NOMO-1 (cell line): ENCODE data around the gene LMF1.

ENCODE experiments used
- DNase-seq, 2 experiments: peaks; one replicate each; lab custom pipeline; 2025; ENCODE audit not compliant: unreplicated experiment in 2 of 2; lab: John Stamatoyannopoulos, UW

LMF1 gene

DNA sequence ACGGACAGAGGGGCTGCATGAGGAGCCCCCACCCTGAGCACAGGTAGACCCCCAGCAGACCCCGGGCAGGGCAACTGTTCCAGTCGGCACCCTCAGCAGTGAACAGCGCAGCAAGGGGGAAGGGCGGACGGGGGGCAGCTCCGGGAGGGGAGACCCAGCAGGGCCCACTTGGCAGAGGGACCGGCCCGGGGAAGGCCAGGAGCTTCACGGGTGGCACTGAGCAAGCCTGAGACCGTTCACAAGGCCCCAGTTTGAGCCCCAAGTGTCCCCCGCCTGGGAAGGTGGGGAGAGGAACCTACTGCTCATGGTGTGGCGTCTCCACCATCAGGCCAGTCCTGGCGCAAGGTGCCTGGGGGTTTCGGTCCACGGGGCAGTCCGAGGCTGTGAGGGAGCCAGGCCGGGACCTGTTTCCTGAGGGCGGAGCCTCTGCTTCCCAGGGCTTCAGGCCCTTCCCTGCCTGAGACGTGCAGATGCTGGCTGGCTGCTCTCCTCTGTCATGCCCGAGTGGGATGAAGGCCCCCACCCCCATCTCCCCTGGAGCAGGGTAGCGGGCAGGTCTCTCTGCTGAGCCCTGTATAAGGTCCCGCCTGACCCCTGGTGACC lies 115.9 kb downstream of the LMF1 start:
- DNase-seq, result no peak

DNA sequence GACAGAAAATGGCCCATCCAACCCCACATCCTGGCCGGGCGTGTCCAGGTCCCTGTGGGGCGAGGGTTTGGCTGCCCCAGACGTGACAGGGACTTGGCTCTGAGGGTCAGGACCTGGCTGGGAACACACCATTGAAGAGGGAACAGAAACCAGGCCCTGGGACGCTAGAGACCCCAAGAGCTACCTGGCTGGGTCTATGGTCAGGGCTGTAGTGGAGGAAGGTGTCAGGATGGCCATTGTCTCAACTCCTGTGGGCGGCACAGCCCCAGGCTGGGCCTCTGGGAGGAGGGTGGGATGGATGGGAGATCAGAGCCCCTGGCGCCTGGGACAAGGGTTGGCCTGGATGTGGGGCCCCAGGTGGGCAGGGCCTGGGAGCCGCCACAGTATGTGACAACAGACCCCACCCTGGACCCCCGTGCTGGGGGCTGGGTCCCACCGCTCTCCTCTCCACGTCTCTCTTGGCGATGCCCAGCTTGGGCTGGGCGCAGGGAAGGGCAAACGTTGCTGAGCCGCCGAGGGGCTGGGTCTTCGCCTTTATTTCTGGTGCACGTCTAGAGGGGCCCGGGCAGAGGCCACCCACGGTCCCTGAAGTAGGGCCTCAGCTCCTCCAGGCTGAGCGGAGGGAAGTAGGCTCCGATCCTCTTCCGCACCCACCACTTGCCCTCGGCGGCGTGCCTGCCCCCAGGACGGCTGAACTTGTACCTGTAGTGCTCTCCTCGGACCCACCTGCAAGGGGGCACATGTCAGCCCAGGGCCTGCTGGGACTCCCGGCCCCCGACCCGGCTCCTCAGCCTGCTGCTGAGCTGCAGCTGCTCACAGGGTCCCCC lies 116.6 kb downstream of the LMF1 start:
- DNase-seq, result no peak

DNA sequence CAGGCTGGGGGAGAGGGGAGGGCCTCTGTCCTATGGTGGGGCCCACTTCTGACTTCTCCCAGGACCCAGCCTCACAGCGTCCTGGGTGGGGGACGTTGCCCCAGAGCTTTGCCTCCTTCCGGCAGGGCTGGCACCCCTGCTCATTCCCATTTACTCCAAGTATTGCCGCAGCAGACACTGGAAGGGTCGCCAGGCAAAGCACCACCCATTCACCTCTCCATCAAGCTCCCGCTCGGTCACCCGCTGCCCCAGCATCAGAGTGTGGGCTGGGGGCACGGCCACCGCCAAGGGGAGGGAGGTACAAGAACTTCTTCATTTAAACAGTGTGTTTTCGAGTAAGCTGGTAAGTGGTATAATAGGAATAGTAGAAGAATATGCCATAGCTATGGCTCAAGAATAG lies 117.5 kb downstream of the LMF1 start:
- no peak for DNase-seq

DNA sequence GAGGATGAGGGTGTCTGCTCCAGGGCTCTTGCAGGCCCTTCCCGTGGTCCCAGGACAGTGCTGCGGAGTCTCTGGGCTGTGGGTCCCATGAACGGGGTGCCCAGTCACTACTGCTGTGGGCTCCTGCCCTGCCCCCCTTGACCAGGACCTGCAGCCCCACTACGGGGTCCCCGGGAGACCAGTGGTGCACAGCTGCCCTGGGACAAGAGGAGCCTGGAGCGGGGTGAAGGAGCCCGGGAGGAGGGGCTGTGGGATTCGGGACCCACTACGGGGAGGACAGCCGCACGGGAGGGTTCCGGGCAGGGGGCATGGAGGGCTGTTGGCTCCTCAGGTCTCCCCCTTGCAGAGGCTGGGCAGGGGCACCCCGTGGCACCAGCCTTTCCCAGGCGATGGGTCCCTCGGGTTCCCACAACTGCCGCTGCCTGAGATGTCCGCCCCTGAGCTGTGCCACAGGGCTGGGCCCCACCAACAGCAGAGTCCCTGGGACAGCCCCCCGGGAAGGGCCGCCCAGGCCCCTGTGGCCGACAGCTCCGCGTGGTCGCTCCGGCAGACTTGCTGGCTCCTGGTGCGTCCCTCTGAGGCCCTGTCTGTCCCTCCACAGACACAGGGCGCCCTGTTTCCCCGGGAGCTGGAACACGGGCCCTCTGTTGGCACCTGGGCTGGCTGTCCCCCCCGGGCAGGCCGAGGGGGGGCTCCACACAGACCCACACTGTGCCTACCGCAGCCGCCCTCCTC lies 118.2 kb downstream of the LMF1 start:
- DNase-seq, result no peak

DNA sequence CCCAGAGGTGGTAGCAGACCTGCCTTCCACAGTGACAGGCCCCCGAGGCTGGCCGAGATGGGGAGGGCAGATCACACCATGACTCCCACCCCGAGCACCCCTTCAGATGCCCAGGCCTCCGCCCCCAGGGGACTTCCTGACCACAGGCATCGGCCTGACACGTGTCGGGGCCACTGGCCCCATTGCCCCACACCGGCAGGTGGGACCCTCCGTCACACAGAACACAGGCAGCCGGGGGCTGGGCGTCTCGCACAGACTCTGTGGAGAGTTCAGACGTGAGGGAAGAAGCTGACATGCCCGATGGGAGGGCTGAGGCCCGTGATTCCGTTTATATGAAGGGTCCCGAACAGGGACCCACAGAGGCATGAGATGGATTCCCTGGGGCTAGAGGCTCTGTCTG lies 118.9 kb downstream of the LMF1 start:
- DNase-seq, result no peak

DNA sequence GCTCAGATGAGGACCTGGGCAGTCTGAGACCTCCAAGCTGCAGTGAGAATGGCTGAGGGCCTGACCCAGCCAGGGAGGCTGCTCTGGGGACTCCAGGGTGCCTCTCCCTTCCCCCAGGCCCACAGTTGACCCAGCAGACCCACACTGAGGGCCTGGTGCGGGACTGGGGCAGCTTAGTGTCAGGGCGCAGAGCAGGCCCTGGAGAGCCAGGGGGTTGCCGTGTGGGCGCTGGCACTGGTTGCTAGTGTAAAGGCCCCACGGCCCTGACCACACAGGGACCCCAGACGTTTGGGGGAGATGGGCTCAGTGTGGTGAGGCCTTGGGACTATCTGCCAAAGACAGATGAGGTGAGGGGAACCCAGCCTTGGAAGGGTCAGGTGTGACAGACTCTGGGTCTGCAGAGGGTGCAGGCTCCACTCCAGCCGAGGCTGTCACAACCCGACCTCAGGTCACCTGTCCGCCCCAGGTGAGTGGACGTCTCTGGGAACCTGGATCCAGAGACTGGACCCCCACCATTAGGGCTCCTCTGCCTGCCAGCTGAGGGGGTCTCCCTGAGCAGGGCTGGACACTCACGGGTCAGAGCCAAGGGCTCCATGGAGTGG lies 119.5 kb downstream of the LMF1 start:
- DNase-seq, result no peak

DNA sequence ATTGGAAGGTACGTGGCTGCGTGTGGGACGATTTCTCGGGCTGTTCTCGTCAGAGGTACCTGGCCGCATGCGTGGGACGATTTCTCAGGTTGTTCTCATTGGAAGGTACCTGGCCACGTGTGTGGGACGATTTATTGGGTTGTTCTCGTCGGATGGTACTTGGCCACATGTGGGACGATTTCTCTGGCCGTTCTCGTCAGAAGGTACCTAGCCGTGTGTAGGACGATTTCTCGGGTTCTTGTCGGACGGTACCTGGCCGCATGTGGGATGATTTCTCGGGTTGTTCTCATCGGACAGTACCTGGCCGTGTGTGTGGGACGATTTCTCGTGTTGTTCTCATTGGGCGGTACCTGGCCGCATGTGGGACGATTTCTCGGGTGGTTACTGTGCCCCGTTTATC lies 120.1 kb downstream of the LMF1 start:
- DNase-seq, result no peak

DNA sequence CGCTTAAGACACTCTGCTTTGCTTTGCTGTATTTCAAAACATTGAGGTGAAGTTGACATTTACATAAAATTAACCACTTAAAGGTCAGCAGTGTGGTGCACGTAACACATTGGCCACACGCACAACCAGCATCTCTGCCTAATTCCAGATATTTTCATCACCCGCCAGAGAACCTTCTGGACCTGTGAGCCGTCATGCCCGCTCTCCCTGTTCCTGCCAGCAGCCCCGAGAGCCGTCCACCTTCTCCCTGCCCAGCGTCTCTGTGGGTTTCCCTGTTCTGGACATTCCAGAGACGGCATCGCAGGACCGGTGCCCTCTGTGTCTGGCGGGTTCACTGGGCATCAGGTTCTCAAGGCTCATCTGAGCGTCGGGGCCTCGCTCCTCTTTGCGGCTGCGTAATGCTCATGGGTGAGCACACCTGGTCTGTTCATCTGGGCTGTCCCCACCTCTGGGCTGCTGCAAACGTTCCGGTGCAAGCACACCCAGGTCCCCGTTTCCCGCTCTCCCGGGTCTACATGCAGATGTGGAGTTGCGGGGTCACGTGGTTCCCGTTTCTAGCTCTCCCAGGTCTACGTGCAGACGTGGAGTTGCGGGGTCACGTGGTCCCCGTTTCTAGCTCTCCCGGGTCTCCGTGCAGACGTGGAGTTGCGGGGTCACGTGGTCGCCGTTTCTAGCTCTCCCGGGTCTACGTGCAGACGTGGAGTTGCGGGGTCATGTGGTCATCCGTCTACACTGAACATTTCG lies 122.1 kb downstream of the LMF1 start:
- no peak for DNase-seq

DNA sequence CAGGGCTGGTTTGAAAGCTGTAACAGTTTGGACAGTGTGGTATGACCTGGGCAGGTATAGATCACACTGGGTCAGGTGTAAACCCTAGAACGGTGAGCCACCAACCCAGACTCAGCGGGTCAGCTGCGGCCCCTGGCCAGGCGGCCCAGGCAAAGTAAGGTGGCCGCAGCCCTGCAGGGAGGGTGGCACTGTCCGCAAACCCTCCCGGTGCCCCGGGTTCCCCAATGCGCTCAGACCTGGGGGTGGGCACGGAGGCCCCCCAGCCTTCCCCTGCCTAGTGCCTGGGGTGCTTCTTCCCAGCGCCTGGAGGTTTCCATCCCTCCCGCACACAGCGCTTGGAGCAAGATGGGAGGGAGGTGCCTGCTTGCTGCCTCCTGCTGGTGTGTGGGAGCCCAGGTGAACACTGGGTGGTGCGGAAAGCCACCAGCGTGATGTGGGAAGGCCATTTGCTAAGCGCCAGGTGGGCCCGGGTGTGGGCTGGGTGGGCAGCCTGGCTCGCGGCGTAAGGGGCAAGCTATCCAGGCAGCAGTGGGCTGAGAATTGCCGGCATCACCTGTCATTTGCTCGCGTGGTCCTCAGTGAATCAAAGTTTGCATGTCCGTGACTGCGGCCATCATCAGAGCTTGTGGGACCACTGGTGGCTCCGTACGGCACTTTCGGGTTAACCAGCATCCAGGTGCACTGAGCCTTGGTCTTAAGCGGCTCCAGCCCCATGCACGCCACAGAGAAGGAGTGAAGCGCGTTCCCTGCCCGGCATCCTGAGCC lies 122.9 kb downstream of the LMF1 start:
- DNase-seq, result no peak

DNA sequence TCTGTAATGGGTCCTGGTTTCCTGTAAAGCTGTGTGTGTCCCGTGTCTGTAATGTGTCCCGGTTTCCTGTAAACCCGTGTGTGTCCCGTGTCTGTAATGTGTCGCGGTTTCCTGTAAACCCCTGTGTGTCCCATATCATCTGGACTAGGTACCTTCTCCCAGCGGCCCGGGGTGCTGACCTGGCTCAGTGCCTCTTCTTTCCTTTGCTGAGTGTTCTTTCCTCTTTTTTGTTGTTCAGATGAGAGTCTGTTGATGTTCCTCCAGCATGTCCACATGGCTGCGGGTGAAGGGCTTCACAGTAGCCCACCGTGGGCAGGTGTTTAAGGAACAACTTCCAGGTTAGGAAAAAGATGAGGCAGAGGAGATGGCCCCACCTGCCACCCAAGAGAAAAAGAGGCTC lies 123.6 kb downstream of the LMF1 start:
- no peak for DNase-seq

DNA sequence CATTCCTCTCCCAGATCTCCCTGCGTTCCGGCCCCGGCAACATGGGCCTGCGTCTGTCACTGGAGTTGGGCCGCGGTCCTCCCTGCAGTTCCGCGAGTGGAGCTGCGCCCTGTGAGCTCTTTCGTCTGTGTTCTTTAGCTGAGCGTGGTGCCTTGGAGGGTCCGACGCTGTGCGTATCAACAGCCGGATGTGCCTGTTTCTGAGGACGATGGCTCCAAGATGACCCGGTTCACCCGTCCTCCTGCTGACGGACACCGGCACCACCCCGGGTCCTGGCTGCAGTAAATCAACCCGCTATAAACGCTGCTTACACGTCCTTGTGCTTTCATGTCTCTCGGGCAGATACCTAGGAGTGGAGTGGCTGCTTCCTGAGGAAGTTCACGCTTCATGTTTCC lies 125.4 kb downstream of the LMF1 start:
- no peak for DNase-seq

DNA sequence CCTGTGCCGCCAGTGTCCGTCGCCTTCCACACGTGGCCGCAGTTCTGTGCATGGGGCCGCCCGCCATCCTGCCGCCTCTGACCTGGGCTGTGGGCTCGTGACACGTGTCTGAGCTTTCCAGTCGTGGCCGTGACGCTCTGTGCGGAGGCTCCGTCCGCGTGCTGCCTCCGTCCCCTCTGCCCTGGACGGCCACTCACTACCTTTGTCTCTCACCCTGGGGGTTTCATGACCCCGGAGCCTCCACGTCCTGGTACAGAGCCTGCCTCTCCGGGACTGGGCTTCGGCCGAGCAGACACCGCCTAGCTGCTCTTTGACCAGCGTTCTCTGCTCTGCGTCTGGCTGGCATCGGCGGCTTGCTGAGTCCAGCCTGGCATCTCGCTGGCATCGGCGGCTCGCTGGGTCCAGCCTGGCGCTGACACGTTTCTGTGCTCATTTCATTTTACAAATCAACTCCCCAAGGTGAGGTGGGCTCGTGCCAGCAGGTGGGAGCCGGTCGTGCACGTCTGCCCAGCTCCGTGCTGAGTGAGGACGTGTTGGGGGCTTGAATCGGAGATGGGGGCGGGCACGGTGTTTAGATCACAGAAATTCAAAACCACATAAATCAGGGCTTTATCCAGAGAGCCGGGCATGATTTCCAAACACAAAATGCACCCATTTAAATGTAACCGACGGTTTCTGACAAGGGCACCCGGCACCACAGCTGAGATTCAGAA lies 126.0 kb downstream of the LMF1 start:
- DNase-seq, result no peak

DNA sequence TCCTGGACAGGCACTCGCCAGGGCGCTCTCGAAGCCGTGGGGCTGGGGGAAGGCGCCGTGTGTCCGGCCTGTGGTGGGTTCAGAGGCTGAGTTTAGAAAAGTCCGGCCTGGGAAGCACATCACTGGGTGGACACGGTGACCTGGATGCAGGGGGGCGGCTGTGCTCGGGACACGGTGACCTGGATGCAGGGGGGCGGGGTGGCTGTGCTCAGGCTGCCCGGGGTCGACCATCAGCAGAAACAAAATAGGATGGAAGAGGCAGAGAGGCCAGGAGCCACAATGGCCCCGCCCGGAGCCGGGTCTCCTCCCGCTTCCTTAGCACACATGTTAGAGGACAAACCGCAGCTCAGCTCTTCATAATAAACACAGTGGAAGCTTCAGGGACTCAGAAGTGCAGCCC lies 127.0 kb downstream of the LMF1 start:
- no peak for DNase-seq

DNA sequence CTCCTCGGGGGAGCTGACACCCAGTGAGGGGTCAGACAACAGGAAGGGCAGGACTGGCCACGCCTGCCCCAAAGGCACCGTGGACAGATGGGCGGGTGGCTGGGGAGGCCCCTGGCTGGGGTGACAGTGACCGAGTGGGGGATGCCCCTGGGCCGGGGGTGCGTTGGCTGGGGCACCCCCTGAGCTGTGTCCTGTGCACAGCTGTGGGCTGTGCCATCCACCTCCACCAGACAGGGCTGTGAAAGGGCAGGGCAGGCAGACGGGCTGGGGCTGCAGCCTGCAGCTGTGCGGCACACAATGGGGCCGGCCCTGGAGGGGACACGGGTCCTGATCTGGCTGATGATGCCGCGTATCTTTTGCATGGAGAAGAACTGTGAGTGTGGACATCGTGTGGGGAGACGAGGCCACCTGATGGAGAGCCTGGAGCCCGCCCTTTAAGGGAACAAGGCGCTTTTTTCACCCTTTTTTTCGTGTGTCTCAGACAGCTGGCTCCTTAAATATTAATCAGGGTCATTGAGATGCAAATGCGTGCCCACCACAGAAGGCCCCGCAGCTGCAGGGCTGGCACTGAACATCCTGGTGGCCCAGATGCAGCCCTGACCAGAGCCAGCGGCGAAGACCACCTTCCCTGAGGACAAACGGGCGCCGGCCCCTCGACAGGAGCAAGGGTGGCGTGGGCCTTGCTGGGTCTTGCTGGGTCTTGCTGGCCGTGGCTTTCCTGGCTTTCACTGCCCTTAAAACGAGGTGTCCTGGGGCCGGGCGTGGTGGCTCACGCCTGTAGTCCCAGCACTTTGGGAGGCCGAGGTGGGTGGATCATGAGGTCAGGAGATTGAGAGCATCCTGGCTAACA lies 127.8 kb downstream of the LMF1 start:
- DNase-seq, result no peak

DNA sequence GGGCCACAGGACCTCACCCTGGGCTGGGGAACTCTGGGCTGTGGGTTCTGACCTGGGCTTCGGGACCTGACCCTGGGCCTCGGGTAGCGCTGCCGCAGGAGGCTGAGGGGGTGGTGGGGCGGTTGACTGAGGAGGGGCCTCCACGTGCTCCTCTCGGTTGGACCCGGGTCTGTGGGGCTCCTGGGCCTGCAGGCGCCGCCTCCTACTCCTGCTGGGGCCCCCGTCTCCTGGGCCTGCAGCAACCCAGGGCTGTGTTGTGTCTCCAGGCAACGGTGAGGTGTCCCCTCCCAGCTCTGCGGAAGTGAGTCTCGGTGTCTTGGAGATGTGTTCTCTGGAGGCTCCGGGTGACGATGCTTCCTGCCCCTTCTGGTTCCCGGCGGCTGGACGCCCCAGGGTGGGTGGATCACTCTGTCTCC lies 128.7 kb downstream of the LMF1 start:
- DNase-seq, result no peak

DNA sequence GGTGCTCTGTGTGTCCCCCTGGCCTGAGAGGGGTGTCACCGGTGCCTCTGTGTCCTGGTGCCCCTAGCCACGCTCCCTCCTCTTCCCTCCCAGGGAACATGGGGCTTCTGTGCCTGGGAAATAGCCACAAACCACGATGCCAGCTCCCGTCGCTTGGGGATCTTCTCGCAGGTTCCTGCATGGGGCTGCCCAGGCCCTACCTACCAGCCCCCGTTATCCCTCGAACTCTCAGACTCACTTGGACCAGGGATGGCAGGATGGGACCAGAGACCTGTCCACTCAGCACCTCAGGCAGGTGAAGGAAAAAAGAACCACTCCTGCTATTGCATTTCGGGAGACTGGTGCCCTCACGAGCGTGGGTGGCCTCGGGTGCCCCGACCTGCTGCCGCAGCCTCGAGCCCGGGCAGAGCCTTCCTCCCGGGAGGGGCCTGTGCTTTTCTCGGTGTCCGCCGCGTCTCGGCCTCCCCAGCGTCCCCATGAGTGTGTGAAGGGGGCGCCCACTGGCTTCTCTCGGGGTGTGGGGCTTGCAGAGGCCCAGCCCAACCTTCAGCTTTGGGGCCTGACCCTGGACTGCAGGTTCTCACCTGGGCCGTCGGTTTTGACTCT lies 129.2 kb downstream of the LMF1 start:
- no peak for DNase-seq

DNA sequence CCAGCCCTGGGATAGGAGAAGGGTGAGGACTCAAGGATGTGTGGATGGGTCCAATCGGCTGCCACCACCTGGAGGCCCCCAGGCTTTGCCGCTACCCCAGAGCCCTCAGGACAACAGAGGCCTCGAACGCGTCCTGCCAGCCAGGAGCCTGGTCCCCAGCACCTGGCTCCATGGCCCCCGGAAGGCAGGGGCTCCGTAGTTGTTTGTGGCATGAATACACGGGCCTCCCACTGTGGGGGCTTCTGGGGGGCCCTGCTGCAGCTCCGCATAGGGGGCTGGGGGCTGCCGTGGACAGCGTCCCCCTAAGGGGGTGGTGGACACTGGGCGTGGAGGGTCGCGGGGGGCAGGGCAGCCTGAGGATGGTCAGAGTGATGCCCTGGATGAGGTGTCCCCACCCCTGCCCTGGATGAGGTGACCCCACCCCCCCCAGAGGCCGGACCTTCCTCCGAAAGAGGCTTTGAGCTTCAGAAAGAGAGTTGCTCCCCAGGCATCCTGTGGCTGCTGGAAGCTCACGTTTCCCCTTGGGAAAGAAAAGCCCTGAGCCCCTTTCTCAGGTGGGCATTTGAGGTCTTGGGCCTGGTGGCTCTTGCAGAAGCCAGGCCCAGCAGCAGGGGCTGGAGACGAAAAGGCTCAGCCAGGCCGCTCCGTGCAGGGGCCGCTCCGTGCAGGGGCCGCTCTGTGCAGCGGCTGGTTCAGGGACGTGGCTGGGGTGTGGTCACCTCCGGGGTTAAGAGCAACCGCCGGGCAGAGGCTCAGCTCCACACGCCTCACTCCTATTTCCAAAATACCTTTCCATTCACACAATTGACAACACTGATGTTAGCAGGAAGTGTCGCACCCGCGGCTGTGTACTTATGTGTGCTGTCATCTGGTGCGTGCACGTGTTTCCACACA lies 130.0 kb downstream of the LMF1 start:
- DNase-seq, result no peak
